22Rv1 (cell line): ENCODE data around the gene SERGEF.

ENCODE experiments used
- CTCF ChIP-seq: fragments of 450-650 bp; IDR thresholded peaks from 2 replicates; pipeline ENCODE4 v1.5.1; 2017; ENCODE audit warnings: mild to moderate bottlenecking
- ZFX ChIP-seq: fragments of 450-650 bp; IDR thresholded peaks from 2 replicates; pipeline ENCODE4 v1.6.1; 2017; ENCODE audit warnings: antibody characterized with exemption, borderline replicate concordance

GRCh38 chr11:17846852-17847453, 165.9 kb downstream of the SERGEF start:
- no peak for TF ChIP-seq CTCF
- no peak for TF ChIP-seq ZFX
